HG02610 (cell line): Measurements from ENCODE around the gene DEK.
"Not testable (repeated sequence)": the region's sequence is repeated elsewhere in the genome, so short reads cannot be mapped to it uniquely, and the experiment has no call there.

Experiments used
- ATAC-seq: cut with Tn5 transposase; IDR thresholded peaks from one replicate; pipeline ENCODE4 v1.9.1; 2021; ENCODE audit warnings: mild to moderate bottlenecking, moderate library complexity; ENCODE audit not compliant: unreplicated experiment

Gene DEK

GRCh38 chr6:18207949-18208348, 56.4 kb downstream of the DEK start:
- no peak for ATAC-seq

DNA sequence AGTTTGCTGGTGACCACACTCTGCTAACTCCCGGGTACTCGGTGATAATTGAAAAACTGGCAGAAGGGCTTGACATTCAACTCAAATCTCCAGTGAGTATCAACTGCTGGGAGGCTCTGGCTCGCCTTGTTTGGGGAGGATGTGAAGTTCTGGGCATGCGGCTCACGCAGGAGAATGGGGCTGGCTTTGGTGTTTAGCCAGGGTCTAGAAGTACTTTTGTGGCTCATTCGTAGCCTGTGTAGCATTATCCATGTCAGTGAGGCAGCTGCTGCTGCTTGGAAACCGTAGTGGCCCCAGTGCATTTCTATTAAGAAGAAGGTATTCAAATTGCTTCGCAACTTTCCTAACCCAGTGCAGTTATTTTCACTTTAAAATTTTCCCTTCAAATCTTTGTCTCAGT, 56.9 kb downstream of the DEK start:
- ATAC-seq: no peak

DNA sequence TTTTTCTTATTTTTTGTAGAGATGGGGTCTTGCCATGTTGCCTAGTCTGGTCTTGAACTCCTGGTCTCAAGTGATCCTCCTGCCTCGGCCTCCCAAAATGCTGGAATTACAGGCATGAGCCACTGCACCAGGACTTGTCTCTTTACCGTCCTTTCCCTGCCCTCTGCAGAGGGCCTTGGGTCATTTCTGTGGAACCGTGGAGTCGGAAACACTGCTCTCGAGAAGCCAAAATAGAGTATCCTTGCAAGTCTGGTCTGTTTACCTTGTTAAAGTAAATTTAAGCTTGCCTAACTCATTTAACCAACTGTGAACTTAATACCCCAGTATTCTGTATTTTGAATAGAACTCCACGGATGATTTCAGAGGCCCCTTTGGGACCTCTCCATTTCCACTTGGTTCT, 57.7 kb downstream of the DEK start:
- ATAC-seq: no peak

DNA sequence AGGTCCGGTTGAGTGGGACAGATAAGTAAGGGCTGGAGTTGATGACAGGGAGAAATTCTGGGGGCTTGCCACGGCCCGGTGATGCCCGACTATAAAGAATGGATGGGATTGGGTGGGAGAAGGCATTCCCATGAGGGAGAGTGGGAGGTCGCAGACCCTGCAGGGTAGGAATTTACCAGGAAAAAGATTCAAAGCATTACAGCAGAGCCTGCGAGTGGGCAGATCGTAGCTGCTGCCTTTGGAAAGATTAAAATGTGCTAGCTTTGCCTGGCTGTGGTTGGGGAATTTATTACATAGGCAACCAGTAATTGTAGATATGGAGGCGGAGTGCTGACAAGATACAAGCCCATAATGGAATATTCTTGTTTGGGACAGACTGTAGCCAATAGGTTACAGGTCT, 59.6 kb downstream of the DEK start:
- ATAC-seq: no peak

DNA sequence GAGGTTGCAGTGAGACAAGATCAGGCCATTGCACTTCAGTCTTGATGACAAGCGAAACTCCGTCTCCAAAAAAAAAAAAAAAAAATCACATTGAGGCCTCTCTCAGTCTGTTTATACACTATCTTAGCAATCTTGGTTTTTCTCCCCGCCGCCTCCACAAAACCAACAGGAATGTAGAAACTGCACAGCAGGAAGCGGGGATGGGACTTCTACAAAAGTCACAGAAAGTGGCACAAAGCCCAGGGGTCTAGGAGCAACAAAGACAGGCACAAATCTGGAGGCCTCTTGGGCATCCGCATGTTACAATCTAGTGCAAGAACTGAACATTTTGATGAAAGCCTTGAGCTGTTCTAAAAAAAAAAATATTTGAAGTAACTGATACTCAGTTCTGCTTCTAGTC, 60.5 kb downstream of the DEK start:
- no peak for ATAC-seq

DNA sequence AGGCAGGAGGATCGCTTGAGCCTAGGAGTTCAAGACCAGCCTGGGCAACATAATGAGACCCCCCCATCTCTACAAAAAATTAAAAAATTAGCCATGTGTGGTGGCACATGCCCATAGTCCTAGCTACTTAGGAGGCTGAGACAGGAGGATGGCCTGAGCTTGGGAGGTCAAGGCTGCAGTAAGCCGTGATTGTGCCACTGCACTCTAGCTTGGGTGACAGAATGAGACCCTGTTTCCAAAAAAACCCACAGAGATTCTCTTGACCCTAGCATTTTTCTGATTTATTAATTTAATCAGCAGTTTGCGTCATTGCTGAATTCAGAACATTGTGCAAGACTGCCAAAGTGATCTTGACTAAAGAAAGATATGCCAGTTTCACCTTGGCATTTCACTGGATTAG, 72.3 kb downstream of the DEK start:
- no peak for ATAC-seq

DNA sequence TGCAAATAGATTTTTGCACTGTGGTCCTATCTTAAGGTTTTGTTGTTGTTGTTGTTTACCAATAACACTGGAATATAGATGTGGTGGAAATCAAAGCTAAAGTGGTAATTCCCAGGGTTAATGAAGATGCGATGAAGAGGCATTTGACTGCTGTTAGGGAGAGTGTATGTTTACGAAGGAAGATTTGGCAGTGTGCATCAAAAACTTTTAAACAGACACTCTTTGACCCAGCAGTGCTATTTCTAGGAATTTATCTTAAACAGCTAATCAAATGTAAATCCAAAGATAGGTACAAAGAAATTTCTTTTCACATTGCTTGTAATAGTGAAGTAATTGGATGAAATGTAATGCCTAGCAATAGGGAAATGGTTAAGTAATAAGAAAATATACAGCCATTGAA, 75.1 kb downstream of the DEK start:
- ATAC-seq: no peak

DNA sequence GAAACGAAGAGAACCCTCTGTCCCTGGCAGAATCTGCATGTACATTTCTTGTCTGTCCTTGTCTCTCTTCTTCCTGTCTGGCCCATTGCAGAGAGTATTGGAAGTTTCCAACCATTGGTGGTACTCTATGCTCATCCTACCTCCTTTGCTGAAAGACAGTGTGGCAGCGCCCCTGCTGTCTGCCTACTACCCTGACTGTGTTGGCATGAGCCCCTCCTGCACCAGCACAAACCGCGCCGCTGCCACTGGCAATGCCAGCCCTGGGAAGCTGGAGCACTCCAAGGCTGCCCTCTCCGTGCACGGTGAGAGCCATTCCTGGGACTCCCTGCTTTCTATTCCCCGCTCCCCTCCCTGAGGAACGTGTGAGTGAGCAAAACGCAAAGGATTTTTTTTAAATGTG, 76.6 kb downstream of the DEK start:
- no peak for ATAC-seq

DNA sequence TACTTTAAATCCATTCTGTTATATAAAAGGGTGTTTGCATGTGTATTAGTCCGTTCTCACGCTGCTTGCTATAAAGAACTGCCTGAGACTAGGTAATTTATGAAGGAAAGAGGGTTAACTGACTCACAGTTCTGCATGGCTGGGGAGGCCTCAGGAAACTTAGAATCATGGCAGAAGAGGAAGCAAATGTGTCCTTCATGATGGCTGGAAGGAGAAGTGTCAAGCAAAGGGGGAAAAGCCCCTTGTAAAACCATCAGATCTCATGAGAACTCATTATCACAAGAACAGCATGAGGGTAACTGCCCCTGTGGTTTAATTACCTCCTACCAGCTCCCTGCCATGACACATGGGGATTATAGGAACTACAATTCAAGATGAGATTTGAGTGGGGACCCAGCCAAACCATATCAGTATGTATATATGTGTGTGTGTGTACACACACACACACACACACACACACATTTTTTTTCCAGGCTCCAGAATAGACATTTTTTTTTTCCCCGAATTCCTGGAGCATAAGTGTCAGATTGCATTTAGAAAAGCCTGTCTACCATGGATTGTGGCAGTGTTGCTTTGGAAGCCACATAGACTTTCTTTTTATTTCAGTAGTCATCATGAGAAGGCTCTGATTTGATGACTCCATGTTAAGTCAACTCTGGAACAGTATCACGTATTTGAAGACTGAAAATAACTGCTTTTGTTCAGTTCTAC, 77.6 kb downstream of the DEK start:
- peak; percentile 35 for ATAC-seq

- ATAC-seq: peak; percentile 41
Measured at GRCh38 chr6:18186033-18186432, 78.3 kb downstream of the DEK start.

DNA sequence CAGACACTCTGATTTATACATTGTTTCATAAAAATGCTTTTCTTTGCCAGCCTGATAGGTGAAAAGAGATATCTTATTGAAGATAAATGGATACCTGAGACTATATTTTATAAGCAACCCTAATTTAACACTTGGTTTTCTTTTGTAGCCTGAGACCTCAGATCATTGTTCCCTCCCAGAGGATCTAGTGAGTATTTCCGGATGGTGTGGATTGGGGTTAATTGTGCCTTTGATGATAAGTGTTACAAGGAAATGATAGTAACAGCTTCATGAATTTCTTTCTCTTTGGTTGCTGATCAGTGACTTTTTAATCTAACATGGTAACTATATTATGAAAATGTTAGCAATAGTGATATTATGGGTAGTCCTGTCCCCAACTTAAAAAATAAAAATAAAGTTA, 78.7 kb downstream of the DEK start:
- ATAC-seq: no peak

GRCh38 chr6:18183766-18184165, 80.6 kb downstream of the DEK start:
- no peak for ATAC-seq

DNA sequence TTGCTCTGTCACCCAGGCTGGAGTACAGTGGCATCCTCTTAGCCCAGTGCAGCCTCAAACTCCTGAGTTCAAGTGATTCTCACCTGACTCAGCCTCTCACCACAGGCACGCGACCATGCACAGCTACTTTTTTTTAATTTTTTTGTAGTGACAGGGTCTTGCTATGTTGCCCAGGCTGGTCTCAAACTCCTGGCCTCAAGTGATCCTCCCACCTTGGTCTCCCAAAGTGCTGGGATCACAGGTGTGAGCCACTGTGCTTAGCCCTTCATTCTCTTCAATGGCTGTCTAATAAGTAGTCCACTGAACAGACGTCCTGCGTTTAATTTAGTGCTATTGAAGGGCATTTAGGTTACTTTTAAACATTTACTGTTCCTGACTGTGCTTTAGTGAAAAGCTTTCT, 81.8 kb downstream of the DEK start:
- no peak for ATAC-seq

DNA sequence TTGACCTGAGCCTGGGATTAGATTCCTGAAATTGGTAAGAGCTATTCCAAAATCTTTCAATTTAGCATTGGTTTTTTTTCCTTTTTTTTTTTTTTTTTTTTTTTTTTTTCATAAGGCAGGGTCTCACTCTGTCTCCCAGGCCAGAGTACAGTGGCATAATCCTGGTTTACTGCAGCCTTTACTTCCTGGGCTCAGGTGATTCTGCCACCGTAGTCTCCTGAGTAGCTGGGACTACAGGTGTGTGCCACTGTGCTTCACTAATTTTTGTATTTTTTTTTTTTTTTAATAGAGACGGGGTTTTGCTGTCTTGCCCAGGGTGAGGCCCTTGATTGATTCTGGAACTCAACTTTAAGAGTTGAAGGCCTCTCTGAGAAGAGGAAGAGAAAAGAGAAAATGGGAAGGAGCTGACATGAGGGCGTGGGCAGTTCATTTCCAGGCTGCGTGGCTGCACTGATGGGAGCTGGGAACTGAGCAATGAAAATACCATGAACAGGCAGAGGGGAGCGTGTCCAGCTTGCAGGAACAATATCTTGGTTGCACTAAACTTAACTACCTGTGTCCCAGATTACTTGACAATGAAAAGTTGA, 84.5 kb downstream of the DEK start:
- no peak for ATAC-seq

GRCh38 chr6:18178960-18179615, 85.2 kb downstream of the DEK start:
- ATAC-seq: no peak

GRCh38 chr6:18177286-18177965, 86.9 kb downstream of the DEK start:
- ATAC-seq: no peak

GRCh38 chr6:18176198-18176597, 88.1 kb downstream of the DEK start:
- not testable (repeated sequence) for ATAC-seq
